ENCODE measurements around the gene DNASE1L1. TPM values are rescaled to one million over a fixed set of nuclear protein-coding genes. Genes with fewer than 3 reads are reported as not detected.

DNASE1L1 gene
- total RNA-seq, 4 donors from 2014 or later = 40.7 to 92.9 (median 61.6) TPM

- H3K4me1 ChIP-seq = no peaks in the 10 kb centered on the region
- peaks cover 61 to 65% of the 10 kb centered on the region in 2 donors for H3K36me3 ChIP-seq
- TF ChIP-seq, protein P1, sequence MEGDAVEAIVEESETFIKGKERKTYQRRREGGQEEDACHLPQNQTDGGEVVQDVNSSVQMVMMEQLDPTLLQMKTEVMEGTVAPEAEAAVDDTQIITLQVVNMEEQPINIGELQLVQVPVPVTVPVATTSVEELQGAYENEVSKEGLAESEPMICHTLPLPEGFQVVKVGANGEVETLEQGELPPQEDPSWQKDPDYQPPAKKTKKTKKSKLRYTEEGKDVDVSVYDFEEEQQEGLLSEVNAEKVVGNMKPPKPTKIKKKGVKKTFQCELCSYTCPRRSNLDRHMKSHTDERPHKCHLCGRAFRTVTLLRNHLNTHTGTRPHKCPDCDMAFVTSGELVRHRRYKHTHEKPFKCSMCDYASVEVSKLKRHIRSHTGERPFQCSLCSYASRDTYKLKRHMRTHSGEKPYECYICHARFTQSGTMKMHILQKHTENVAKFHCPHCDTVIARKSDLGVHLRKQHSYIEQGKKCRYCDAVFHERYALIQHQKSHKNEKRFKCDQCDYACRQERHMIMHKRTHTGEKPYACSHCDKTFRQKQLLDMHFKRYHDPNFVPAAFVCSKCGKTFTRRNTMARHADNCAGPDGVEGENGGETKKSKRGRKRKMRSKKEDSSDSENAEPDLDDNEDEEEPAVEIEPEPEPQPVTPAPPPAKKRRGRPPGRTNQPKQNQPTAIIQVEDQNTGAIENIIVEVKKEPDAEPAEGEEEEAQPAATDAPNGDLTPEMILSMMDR (IDR thresholded peaks at IDR 0.05) = no peak
- TF ChIP-seq POLR2A (IDR thresholded peaks at IDR 0.05) = no peak
- H3K27ac ChIP-seq = no peak overlapping the region
- no peaks in the 10 kb centered on the region for H3K9me3 ChIP-seq
- intact Hi-C loops (cut with DNase I) = no loop called here
- H3K27me3 ChIP-seq = no peaks in the 10 kb centered on the region
- H3K4me3 ChIP-seq (replicated peaks in 1 of 3) = no peak overlapping the region
- no peak for DNase-seq
- WGBS, 2 donors = 90% methylated on average over 8 of the region's 13 CpGs; no CpG with 5 or more reads in 1 of the 2 donors
These were observed 52.5 kb downstream of the DNASE1L1 start for GRCh38 chrX:154356596-154356995.

DNA sequence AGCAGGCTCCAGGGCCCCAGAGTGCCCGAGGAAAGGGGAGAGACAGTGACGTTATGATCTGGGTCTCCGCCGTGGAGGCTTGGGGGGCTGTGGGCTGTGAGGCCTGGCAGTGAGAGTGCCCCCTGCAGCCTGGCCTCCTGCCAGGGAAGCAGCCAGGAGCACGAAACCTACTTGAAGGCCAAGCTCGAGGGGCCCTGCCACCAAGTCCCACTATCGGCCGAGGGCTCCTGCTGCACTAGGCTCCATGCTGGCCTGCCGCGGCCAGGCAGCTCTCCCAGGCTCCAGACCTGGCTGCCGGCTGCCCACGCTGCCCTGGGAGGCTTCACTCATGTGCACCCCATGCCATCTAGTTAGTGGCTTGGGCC lies 53.3 kb downstream of the DNASE1L1 start:
- Histone ChIP-seq H3K27me3 (no peaks in the 10 kb centered on the region), H3K4me1 (no peaks in the 10 kb centered on the region), H3K27ac (no peak overlapping the region), H3K36me3 (peaks cover 55 to 68% of the 10 kb centered on the region in 2 donors), H3K4me3 (replicated peaks in 1 of 3) (no peak overlapping the region), H3K9me3 (no peaks in the 10 kb centered on the region)
- TF ChIP-seq POLR2A (IDR thresholded peaks at IDR 0.05) = no peak
- TF ChIP-seq, protein P1 (IDR thresholded peaks at IDR 0.05) = no peak
- WGBS, 2 donors = 60% methylated on average over 1 of the region's 12 CpGs
- peak in 1 of 2 donors; percentile 22 for DNase-seq
- intact Hi-C loops (cut with DNase I) = no loop called here

- Histone ChIP-seq H3K4me3 (replicated peaks in 1 of 3) (no peak overlapping the region), H3K27me3 (no peaks in the 10 kb centered on the region), H3K36me3 (peaks cover 53 to 71% of the 10 kb centered on the region in 2 donors), H3K4me1 (no peaks in the 10 kb centered on the region), H3K9me3 (no peaks in the 10 kb centered on the region), H3K27ac (no peak overlapping the region)
- TF ChIP-seq, protein P1 (IDR thresholded peaks at IDR 0.05) = no peak
- no peak for TF ChIP-seq POLR2A (IDR thresholded peaks at IDR 0.05)
- DNase-seq = peak; percentile 12 to 59
- WGBS, 2 donors = 80 to 100% methylated on average over 1 to 3 of the region's 30 CpGs
- intact Hi-C loops (cut with DNase I) = no loop called here
These were observed 53.8 kb downstream of the DNASE1L1 start for GRCh38 chrX:154355094-154355775.

DNA sequence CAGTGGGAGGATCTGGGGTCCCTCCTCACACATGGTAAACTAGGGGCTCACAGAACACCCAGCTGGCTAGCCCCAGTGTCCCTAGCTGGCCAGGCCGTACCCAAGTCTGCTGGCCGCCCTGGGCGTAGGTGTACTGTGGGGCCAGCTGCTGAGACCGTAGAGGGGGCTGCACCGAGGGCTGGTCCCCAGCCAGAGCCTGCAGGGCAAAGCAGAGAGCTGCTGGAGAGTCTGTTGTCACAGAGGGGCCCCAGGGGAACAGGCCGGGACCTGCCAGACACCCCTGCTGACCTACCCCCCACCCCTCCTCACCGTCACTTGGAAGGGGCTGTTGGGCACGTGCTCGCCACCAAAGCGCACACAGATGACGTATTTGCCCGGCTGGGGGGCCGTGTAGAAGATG lies 54.5 kb downstream of the DNASE1L1 start:
- WGBS, 2 donors = 90% methylated on average over 4 of the region's 13 CpGs; no CpG with 5 or more reads in 1 of the 2 donors
- Histone ChIP-seq H3K36me3 (peaks cover 49 to 64% of the 10 kb centered on the region in 2 donors), H3K27me3 (no peaks in the 10 kb centered on the region), H3K4me3 (replicated peaks in 1 of 3) (no peak overlapping the region), H3K27ac (no peak overlapping the region), H3K4me1 (no peaks in the 10 kb centered on the region), H3K9me3 (no peaks in the 10 kb centered on the region)
- intact Hi-C loops (cut with DNase I) = no loop called here
- TF ChIP-seq, protein P1 (IDR thresholded peaks at IDR 0.05) = no peak
- no peak for TF ChIP-seq POLR2A (IDR thresholded peaks at IDR 0.05)
- DNase-seq = no peak

DNA sequence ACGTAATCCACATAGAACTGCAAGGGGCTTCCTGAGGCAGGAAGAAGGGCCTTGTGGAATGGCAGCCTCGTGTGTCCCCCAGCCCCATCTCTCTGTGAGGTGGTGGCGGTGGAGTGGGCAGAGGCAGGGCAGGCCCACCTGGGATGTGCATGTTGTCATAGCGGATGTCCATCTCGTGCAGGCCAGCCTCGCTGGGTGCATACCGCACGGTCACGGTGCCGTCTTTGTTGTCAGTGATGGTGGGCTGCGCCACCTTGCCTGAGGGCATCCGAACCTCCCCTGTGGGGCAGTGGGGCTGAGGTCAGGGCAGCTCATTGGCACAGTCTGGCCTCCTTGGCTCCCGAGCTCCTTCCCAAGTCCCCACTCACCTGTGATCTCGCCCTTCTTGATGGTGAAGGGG lies 55.0 kb downstream of the DNASE1L1 start:
- intact Hi-C loops (cut with DNase I) = no loop called here
- Histone ChIP-seq H3K36me3 (peaks cover 47 to 64% of the 10 kb centered on the region in 2 donors), H3K4me3 (replicated peaks in 1 of 3) (no peak overlapping the region), H3K27ac (no peak overlapping the region), H3K27me3 (no peaks in the 10 kb centered on the region), H3K4me1 (no peaks in the 10 kb centered on the region), H3K9me3 (no peaks in the 10 kb centered on the region)
- DNase-seq = no peak
- no CpG with 5 or more reads among the region's 14 CpGs for WGBS, 2 donors
- no peak for TF ChIP-seq POLR2A (IDR thresholded peaks at IDR 0.05)
- TF ChIP-seq, protein P1 (IDR thresholded peaks at IDR 0.05) = no peak

All from thyroid gland (tissue), 4 donors.